Measurements from ENCODE around the gene NUP37. TPM values are rescaled to one million over a fixed set of nuclear protein-coding genes. Genes with fewer than 3 reads are reported as not detected.
"Not testable (repeated sequence)": the region's sequence is repeated elsewhere in the genome, so short reads cannot be mapped to it uniquely, and the experiment has no call there.

The NUP37 gene
- total and polyA plus RNA-seq, 8 donors: 4.9 to 11.9 (median 7.7) TPM

DNA sequence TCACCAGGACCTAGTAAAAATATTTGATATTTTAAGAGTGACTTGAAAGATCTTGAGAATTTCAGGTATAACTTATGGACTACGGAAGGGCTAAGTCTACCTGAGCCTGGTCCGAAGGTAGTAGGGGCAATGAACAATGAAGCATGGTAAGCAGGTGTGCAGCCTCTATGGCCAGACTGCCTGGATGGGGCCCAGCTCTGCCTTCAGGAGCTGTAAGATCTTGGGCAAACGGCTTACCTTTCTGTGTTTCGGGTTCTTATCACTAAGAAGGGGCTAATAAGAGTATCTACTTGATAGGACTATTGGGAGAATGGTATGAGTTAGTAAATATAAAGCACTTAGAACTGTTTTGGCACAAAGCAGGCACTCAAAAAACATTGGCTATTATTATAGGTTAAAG, 39.1 kb downstream of the NUP37 start:
- TF ChIP-seq, protein P1, sequence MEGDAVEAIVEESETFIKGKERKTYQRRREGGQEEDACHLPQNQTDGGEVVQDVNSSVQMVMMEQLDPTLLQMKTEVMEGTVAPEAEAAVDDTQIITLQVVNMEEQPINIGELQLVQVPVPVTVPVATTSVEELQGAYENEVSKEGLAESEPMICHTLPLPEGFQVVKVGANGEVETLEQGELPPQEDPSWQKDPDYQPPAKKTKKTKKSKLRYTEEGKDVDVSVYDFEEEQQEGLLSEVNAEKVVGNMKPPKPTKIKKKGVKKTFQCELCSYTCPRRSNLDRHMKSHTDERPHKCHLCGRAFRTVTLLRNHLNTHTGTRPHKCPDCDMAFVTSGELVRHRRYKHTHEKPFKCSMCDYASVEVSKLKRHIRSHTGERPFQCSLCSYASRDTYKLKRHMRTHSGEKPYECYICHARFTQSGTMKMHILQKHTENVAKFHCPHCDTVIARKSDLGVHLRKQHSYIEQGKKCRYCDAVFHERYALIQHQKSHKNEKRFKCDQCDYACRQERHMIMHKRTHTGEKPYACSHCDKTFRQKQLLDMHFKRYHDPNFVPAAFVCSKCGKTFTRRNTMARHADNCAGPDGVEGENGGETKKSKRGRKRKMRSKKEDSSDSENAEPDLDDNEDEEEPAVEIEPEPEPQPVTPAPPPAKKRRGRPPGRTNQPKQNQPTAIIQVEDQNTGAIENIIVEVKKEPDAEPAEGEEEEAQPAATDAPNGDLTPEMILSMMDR (IDR thresholded peaks at IDR 0.05): no peak
- no peak overlapping the region for H3K4me3 ChIP-seq
- H3K9me3 ChIP-seq: no peaks in the 10 kb centered on the region
- ATAC-seq (no peak), DNase-seq (no peak), FAIRE-seq (no peak)
- H3K27ac ChIP-seq: no peak overlapping the region
- no peaks in the 10 kb centered on the region for H3K4me1 ChIP-seq
- peaks cover 0 to 20% (median 12%) of the 10 kb centered on the region in 3 donors for H3K36me3 ChIP-seq
- H3K27me3 ChIP-seq: no peaks in the 10 kb centered on the region
- 83 to 84% methylated on average over 4 of the region's 4 CpGs for WGBS, 2 donors
- intact Hi-C loops (cut with DNase I): no loop called here

DNA sequence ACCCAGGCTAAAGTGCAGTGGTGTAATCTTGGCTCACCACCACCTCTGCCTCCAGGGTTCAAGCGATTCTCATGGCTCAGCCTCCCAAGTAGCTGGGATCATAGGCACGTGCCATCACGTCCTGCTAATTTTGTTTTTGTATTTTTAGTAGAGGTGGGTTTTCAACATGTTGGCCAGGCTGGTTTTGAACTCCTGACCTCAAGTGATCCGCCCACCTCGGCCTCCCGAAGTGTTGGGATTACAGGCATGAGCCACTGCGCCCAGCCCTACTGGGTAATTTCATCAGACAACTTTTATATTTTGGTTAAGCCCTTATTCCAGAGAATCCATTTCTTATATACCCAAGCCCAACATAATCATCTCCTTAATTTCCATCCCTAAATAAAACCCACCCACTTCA, 47.8 kb downstream of the NUP37 start:
- ATAC-seq; H3K27ac ChIP-seq; H3K9me3 ChIP-seq; intact Hi-C loops (cut with DNase I); H3K27me3 ChIP-seq; H3K4me3 ChIP-seq; H3K4me1 ChIP-seq; FAIRE-seq; DNase-seq: not testable (repeated sequence)
- peaks cover 0 to 21% (median 6%) of the 10 kb centered on the region in 3 donors for H3K36me3 ChIP-seq
- 96 to 97% methylated on average over 7 of the region's 7 CpGs for WGBS, 2 donors

DNA sequence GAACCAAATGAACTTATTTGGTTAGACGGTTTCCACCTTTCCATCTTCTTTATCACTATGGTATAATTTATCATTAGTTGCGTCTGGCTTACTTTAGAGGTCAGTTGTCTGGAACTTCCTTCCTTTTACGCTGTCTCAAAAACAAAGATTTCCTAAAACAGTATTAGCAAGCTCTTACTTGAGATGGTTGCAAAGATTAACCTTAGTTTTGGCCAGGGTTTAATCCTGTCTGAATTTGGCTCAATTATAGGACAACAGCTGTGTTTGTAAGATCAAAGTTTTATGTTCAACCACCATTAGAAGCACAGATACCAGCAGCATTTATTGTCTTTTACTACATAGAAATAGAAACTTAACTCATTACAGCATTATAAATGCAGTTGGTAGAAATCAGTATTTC, 50.2 kb downstream of the NUP37 start:
- TF ChIP-seq, protein P1 (IDR thresholded peaks at IDR 0.05): no peak
- Histone ChIP-seq H3K36me3 (peaks cover 0 to under 1% (median 0%) of the 10 kb centered on the region in 3 donors), H3K27me3 (no peaks in the 10 kb centered on the region), H3K9me3 (no peaks in the 10 kb centered on the region), H3K4me3 (no peak overlapping the region), H3K27ac (no peak overlapping the region), H3K4me1 (no peaks in the 10 kb centered on the region)
- FAIRE-seq (no peak), ATAC-seq (no peak), DNase-seq (no peak)
- intact Hi-C loops (cut with DNase I): no loop called here
- 85 to 86% methylated on average over 3 of the region's 3 CpGs for WGBS, 2 donors

DNA sequence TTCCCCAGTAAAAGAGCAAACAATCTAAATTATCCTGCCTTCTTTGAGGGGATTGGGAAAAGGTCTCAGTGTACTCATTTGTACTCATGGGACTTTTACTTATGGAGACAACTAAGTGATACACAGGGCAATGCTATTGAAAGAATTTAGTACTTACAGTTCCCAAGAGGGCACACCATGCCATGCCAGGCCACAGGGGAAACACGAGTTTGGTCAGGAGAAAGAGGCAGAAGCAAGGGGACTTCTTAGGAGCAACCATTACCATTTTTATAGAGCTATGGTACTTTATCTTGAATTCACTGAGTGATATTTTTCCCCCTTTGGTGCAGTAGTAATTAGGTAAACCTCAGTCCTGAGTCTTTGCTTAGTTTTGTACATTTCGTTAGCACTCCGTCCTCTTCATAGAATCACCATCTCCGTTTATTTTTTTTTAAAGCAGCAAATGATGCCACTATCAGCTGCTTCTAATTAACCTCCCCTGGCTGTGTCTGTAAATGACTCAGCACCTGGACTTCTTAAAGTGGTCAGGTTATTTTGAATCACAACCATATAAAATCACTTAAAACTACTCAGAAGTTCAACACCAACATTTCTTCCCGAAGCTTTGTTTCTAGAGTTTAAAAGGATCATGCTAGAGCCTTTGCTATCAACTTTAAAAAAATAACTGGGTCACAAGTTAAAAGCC, 52.2 kb downstream of the NUP37 start:
- no peak for DNase-seq
- no peaks in the 10 kb centered on the region for H3K27me3 ChIP-seq
- TF ChIP-seq, protein P1 (IDR thresholded peaks at IDR 0.05): no peak
- no peaks in the 10 kb centered on the region for H3K36me3 ChIP-seq
- 58 to 67% methylated on average over 5 of the region's 5 CpGs for WGBS, 2 donors
- intact Hi-C loops (cut with DNase I): no loop called here
- H3K9me3 ChIP-seq: no peaks in the 10 kb centered on the region
- ATAC-seq: no peak
- H3K4me1 ChIP-seq: no peaks in the 10 kb centered on the region
- no peak overlapping the region for H3K4me3 ChIP-seq
- no peak for FAIRE-seq
- H3K27ac ChIP-seq: no peak overlapping the region

DNA sequence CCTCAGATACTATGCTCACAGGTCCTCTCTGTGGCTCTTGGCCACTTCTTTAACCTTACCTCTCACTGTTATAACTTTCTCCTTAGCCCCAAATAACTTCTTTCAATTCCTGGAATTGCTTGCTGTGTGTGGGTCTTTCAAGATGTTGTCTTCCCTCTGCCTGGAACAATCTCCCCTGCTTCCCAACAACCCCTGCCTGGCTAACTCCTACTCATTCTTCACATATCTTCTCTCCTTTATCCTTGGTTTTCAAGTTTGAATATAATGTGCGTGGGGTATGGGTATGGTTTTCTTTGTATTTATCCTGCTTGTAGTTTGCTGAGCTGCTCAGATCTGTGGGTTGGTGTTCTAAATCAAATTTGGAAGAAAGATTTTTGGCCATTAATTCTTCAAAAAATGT, 55.4 kb downstream of the NUP37 start:
- FAIRE-seq (no peak), ATAC-seq (no peak), DNase-seq (no peak)
- TF ChIP-seq, protein P1 (IDR thresholded peaks at IDR 0.05): no peak
- no peaks in the 10 kb centered on the region for H3K36me3 ChIP-seq
- H3K9me3 ChIP-seq: no peaks in the 10 kb centered on the region
- no peak overlapping the region for H3K27ac ChIP-seq
- no peaks in the 10 kb centered on the region for H3K27me3 ChIP-seq
- WGBS, 2 donors: 64 to 84% methylated on average over 1 of the region's 1 CpG
- H3K4me3 ChIP-seq: no peak overlapping the region
- intact Hi-C loops (cut with DNase I): no loop called here
- no peaks in the 10 kb centered on the region for H3K4me1 ChIP-seq
